HepG2 (cell line): ENCODE data around the gene ANKRD44. TPM values are rescaled to one million over a fixed set of nuclear protein-coding genes. Genes with fewer than 3 reads are reported as not detected.

Source experiments
- ATAC-seq: fragments of 200-7000 bp; cut with Tn5 transposase; 3 replicates; pipeline ENCODE4 v1.9.1; 2020; ENCODE audit warnings: mild to moderate bottlenecking, moderate library complexity
- BruUV-seq: library from RNA; stranded (reverse); fragments of 400-500 nt; replicated peaks from 2 replicates; lab custom pipeline; 2021; lab: Mats Ljungman, UMichigan
- CTCF ChIA-PET: fragments of 300-600 bp; formaldehyde crosslinking; extraction: SDS; loops from one replicate; lab custom pipeline; 2021; ENCODE audit warnings: low total read pairs, inconsistent platforms, low intra/inter-chr PET ratio; lab: Yijun Ruan, JAX
- POLR2A ChIA-PET: fragments of 350-600 bp; sonication (Branson Sonifier 250); formaldehyde crosslinking; loops from one replicate; lab custom pipeline; 2020; ENCODE audit warnings: antibody characterized with exemption, inconsistent platforms; lab: Yijun Ruan, JAX
- DNase-seq: peaks from one replicate; pipeline ENCODE4 v3.0.0-alpha.2; 2015; ENCODE audit warnings: low spot score
- FAIRE-seq: peaks from 3 replicates; lab custom pipeline; 2011; peaks lifted over from hg19 to GRCh38; lab: Jason Lieb, UNC
- H2AFZ ChIP-seq: one replicate; pipeline ENCODE4 v1.6.1; 2011; ENCODE audit warnings: low read length, inconsistent platforms
- H3K27ac ChIP-seq: fragments of 300-600 bp; 3 replicates; pipeline ENCODE4 v1.8.0; 2011; ENCODE audit warnings: mixed run types, mild to moderate bottlenecking, mixed read lengths, low read length, inconsistent platforms; ENCODE audit not compliant: insufficient read depth; ENCODE audit errors: extremely low read length
- H3K27me3 ChIP-seq, 2 experiments: fragments of 200-600 bp in 1 of 2; 2 replicates in 1 of 2; 3 replicates in 1 of 2; pipeline versions ENCODE4 v1.6.0 to v1.8.0; 2011; ENCODE audit warnings: low read length in 2 of 2, mild to moderate bottlenecking in 2 of 2, moderate library complexity in 2 of 2, inconsistent platforms in 1 of 2; ENCODE audit not compliant: insufficient read depth in 2 of 2, control insufficient read depth in 1 of 2
- H3K36me3 ChIP-seq, 2 experiments: fragments of 200-600 bp in 1 of 2; replicated peaks in 1 of 2; 2 replicates in 1 of 2; 3 replicates in 1 of 2; pipeline versions ENCODE4 v1.5.1 to v1.8.0; 2011; ENCODE audit warnings: low read length in 2 of 2, inconsistent platforms in 1 of 2; ENCODE audit not compliant: insufficient read depth in 2 of 2, control insufficient read depth in 1 of 2
- H3K4me1 ChIP-seq: 2 replicates; pipeline ENCODE4 v1.5.1; 2012; ENCODE audit warnings: low read length, inconsistent platforms; ENCODE audit not compliant: insufficient read depth
- H3K4me2 ChIP-seq: 2 replicates; pipeline ENCODE4 v1.6.0; 2011; ENCODE audit warnings: low read depth, low read length, inconsistent platforms
- H3K4me3 ChIP-seq, 3 experiments: fragments of 200-600 bp in 1 of 3; sonication (generic), shearing (Covaris generic) in 1 of 3; replicated peaks in 1 of 3; 2 replicates each; pipeline ENCODE4 v1.5.1; 2011 to 2016; ENCODE audit warnings: low read length in 3 of 3, inconsistent platforms in 2 of 3, low read depth in 2 of 3, mild to moderate bottlenecking in 2 of 3, control low read depth in 1 of 3, mixed read lengths in 1 of 3; ENCODE audit not compliant: insufficient read depth in 1 of 3
- H3K79me2 ChIP-seq: one replicate; pipeline ENCODE4 v1.6.1; 2011; ENCODE audit warnings: low read length, inconsistent platforms; ENCODE audit not compliant: insufficient read depth
- H3K9ac ChIP-seq: 2 replicates; pipeline ENCODE4 v1.6.0; 2011; ENCODE audit warnings: mild to moderate bottlenecking, low read depth, low read length, inconsistent platforms; ENCODE audit not compliant: insufficient read depth
- H3K9me3 ChIP-seq: 2 replicates; pipeline ENCODE4 v1.5.1; 2012; ENCODE audit warnings: mild to moderate bottlenecking, low read length
- H4K20me1 ChIP-seq: 2 replicates; pipeline ENCODE4 v1.6.0; 2011; ENCODE audit warnings: inconsistent platforms, mild to moderate bottlenecking, low read length, moderate library complexity; ENCODE audit not compliant: insufficient read depth
- CREB1 ChIP-seq, 2 experiments: fragments of 450-650 bp in 1 of 2; IDR thresholded peaks; 2 replicates each; pipeline ENCODE4 v1.6.1; 2016 to 2017; ENCODE audit warnings: control low read depth in 1 of 2, mild to moderate bottlenecking in 1 of 2, missing compliant biosample characterization in 1 of 2, missing genetic modification characterization in 1 of 2
- ELF1 ChIP-seq: sonication (generic); formaldehyde crosslinking; IDR thresholded peaks from 2 replicates; pipeline ENCODE4 v1.4.0; 2020; ENCODE audit warnings: missing genetic modification reagents
- FOXC1 ChIP-seq: sonication (generic); formaldehyde crosslinking; IDR thresholded peaks from 2 replicates; pipeline ENCODE4 v1.8.0; 2022; ENCODE audit warnings: mild to moderate bottlenecking, missing genetic modification reagents, borderline replicate concordance
- HOXD1 ChIP-seq: sonication (generic); formaldehyde crosslinking; IDR thresholded peaks from 2 replicates; pipeline ENCODE4 v1.5.0; 2020; ENCODE audit warnings: missing genetic modification reagents
- MED8 ChIP-seq: sonication (generic); formaldehyde crosslinking; IDR thresholded peaks from 2 replicates; pipeline ENCODE4 v1.8.1; 2023; ENCODE audit warnings: mild to moderate bottlenecking, missing genetic modification reagents; ENCODE audit not compliant: insufficient replicate concordance
- NFATC3 ChIP-seq: sonication (generic); formaldehyde crosslinking; IDR thresholded peaks from 2 replicates; pipeline ENCODE4 v1.5.1; 2020; ENCODE audit warnings: mild to moderate bottlenecking, missing genetic modification reagents
- PHF8 ChIP-seq: sonication (generic); formaldehyde crosslinking; IDR thresholded peaks from 2 replicates; pipeline ENCODE4 v1.5.0; 2020; ENCODE audit warnings: missing genetic modification reagents
- PLRG1 ChIP-seq: fragments of 450-650 bp; conservative IDR thresholded peaks from 2 replicates; pipeline ENCODE4 v1.6.1; 2016
- RAD51 ChIP-seq: fragments of 450-650 bp; IDR thresholded peaks from 2 replicates; pipeline ENCODE4 v1.6.1; 2016; ENCODE audit warnings: borderline replicate concordance
- SP140L ChIP-seq: sonication (generic); formaldehyde crosslinking; IDR thresholded peaks from 2 replicates; pipeline ENCODE4 v1.4.0; 2020; ENCODE audit warnings: missing genetic modification reagents, borderline replicate concordance
- TBX3 ChIP-seq: fragments of 450-650 bp; IDR thresholded peaks from 2 replicates; pipeline ENCODE4 v1.6.1; 2017; ENCODE audit warnings: antibody characterized with exemption, mild to moderate bottlenecking, inconsistent platforms, borderline replicate concordance
- ZNF264 ChIP-seq: sonication (generic); formaldehyde crosslinking; IDR thresholded peaks from 2 replicates; pipeline ENCODE4 v1.4.0; 2020; ENCODE audit warnings: missing genetic modification reagents
- ZNF468 ChIP-seq: sonication (generic); formaldehyde crosslinking; IDR thresholded peaks from 2 replicates; pipeline ENCODE4 v1.8.0; 2022; ENCODE audit warnings: mild to moderate bottlenecking, moderate library complexity, missing genetic modification reagents
- ZNF644 ChIP-seq: IDR thresholded peaks from 2 replicates; pipeline ENCODE4 v1.6.1; 2016; ENCODE audit warnings: low read depth
- ZNF790 ChIP-seq: sonication (generic); formaldehyde crosslinking; IDR thresholded peaks from 2 replicates; pipeline ENCODE4 v1.8.0; 2022; ENCODE audit warnings: missing genetic modification reagents, mild to moderate bottlenecking, borderline replicate concordance
- WGBS: methylation state at CpG from one replicate; pipeline ENCODE4 v1.1.6; 2017; ENCODE audit warnings: low lambda C conversion rate; 5-methylcytosine and 5-hydroxymethylcytosine counted together
- in situ Hi-C: cut with HindIII; loops from 2 replicates; pipeline ENCODE4 v1.10.0; 2017; ENCODE audit warnings: low pct_unique_long_range_greater_than_20kb; ENCODE audit not compliant: extremely low pct_ligation_motif_present
- intact Hi-C: fragments of 100-400 bp; cut with micrococcal nuclease; formaldehyde crosslinking; loops from one replicate; pipeline ENCODE4 v1.10.0; 2022; ENCODE audit not compliant: unreplicated experiment
- polyA plus RNA-seq, 8 experiments: library from polyadenylated mRNA; depleted of rRNA in 3 of 8; stranded (reverse) in 7 of 8; unstranded in 1 of 8; fragments of >200 nt; fragmentation: Illumina TruSeq in 4 of 8; extraction: Trizol in 4 of 8; gene quantifications; 2 replicates each; pipeline versions ENCODE4 v1.2.1 to v1.2.3, GENCODE V29; 2011 to 2016; ENCODE audit warnings: low read depth in 4 of 8, missing spikeins in 1 of 8, mixed read lengths in 1 of 8; ENCODE audit not compliant: insufficient read depth in 1 of 8
- total RNA-seq, 5 experiments: library from RNA; depleted of rRNA; stranded (reverse); fragments of >200 nt; fragmentation: Illumina TruSeq; extraction: Trizol; gene quantifications; 2 replicates each; pipeline ENCODE4 v1.2.3, GENCODE V29; 2016; ENCODE audit warnings: low read depth in 1 of 5
- TF ChIP-seq, protein P1 (sequence below), 2 experiments: fragments of 450-650 bp in 1 of 2; sonication (generic) in 1 of 2; formaldehyde crosslinking in 1 of 2; IDR thresholded peaks; 2 replicates each; pipeline versions ENCODE4 v1.6.1 to v1.8.0; 2016 to 2022; ENCODE audit warnings: antibody characterized with exemption in 1 of 2, mild to moderate bottlenecking in 1 of 2, missing genetic modification reagents in 1 of 2

ANKRD44 gene
- total and polyA plus RNA-seq, 2 of the 13 experiments (the other 11 are each of a cell fraction or from before 2014, with no cell fraction given), result 0.04 to 0.11 TPM

DNA sequence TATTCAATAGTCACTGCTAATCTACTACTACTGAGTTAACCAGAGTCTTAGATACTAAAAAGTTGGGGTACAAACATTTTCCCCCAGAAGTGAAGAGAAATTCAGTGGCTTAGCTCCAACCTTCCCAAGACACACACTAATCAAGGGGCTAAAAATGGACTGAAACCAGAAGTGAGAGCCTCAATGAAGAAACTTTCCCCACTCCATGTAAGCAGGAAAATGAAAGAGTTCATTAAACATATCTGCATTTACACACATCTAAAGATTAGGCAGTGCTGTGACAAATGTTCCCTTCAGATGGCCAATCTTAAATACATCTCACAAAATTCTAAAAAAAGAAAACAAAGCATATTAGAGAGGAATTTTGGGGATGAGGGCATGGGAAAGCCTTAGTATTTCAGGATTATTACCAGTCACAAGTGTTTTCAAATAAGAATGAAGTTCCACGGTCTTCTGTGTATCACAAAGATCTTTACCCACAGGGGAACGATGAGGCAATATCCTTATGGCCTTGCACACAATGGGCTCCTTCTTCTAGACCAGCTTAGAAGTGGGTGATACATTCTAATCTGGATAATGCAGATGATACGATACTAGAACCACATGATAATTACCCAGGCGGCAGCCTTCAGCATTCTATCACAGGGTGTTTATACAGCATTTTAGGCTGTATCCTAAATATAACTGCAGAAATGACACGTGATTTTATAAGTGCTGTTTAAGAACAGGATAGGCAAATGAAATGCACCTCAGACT lies 17.1 kb downstream of the ANKRD44 start:
- DNase-seq, result no peak
- ChIA-PET CTCF (no interaction called here), POLR2A (no interaction called here)
- Histone ChIP-seq H3K4me2 (no peak overlapping the region), H3K27ac (no peak overlapping the region), H4K20me1 (no peaks in the 10 kb centered on the region), H3K9me3 (no peaks in the 10 kb centered on the region), H2AFZ (no peak overlapping the region), H3K4me1 (no peaks in the 10 kb centered on the region), H3K79me2 (no peaks in the 10 kb centered on the region), H3K27me3 (no peaks in the 10 kb centered on the region), H3K9ac (no peak overlapping the region), H3K4me3 (no peak overlapping the region), H3K36me3 (no peaks in the 10 kb centered on the region)
- no TSS peak for BruUV-seq
- no peak for FAIRE-seq
- 17% methylated on average over 5 of the region's 5 CpGs for WGBS
- ATAC-seq, result no peak
- intact Hi-C loops (no loop called here), in situ Hi-C loops (no loop called here)
- TF ChIP-seq HOXD1 (CRISPR knock-in tag), result no peak
- no peak for TF ChIP-seq ZNF264 (CRISPR knock-in tag)
- no peak for TF ChIP-seq NFATC3 (CRISPR knock-in tag)
- TF ChIP-seq, protein P1, sequence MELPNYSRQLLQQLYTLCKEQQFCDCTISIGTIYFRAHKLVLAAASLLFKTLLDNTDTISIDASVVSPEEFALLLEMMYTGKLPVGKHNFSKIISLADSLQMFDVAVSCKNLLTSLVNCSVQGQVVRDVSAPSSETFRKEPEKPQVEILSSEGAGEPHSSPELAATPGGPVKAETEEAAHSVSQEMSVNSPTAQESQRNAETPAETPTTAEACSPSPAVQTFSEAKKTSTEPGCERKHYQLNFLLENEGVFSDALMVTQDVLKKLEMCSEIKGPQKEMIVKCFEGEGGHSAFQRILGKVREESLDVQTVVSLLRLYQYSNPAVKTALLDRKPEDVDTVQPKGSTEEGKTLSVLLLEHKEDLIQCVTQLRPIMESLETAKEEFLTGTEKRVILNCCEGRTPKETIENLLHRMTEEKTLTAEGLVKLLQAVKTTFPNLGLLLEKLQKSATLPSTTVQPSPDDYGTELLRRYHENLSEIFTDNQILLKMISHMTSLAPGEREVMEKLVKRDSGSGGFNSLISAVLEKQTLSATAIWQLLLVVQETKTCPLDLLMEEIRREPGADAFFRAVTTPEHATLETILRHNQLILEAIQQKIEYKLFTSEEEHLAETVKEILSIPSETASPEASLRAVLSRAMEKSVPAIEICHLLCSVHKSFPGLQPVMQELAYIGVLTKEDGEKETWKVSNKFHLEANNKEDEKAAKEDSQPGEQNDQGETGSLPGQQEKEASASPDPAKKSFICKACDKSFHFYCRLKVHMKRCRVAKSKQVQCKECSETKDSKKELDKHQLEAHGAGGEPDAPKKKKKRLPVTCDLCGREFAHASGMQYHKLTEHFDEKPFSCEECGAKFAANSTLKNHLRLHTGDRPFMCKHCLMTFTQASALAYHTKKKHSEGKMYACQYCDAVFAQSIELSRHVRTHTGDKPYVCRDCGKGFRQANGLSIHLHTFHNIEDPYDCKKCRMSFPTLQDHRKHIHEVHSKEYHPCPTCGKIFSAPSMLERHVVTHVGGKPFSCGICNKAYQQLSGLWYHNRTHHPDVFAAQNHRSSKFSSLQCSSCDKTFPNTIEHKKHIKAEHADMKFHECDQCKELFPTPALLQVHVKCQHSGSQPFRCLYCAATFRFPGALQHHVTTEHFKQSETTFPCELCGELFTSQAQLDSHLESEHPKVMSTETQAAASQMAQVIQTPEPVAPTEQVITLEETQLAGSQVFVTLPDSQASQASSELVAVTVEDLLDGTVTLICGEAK (IDR thresholded peaks at IDR 0.05), result no peak
- TF ChIP-seq, protein P1 (CRISPR knock-in tag; IDR thresholded peaks at IDR 0.05), result no peak
- TF ChIP-seq ZNF468 (CRISPR knock-in tag), result no peak
- no peak for TF ChIP-seq CREB1 (IDR thresholded peaks at IDR 0.05)
- TF ChIP-seq CREB1 (CRISPR knock-in tag; IDR thresholded peaks at IDR 0.05), result no peak
- no peak for TF ChIP-seq RAD51
- no peak for TF ChIP-seq SP140L
- no peak for TF ChIP-seq ZNF790 (CRISPR knock-in tag)
- TF ChIP-seq PHF8 (CRISPR knock-in tag), result no peak
- TF ChIP-seq ELF1 (CRISPR knock-in tag), result no peak
- no peak for TF ChIP-seq ZNF644
- no peak for TF ChIP-seq FOXC1 (CRISPR knock-in tag)
- no peak for TF ChIP-seq MED8 (CRISPR knock-in tag)
- TF ChIP-seq PLRG1, result no peak
- no peak for TF ChIP-seq TBX3
